B cell (primary cell): Measurements from ENCODE around the gene PACC1. TPM values are rescaled to one million over a fixed set of nuclear protein-coding genes. Genes with fewer than 3 reads are reported as not detected.
"Not testable (repeated sequence)": the region's sequence is repeated elsewhere in the genome, so short reads cannot be mapped to it uniquely, and the experiment has no call there.

ENCODE experiments used
- ATAC-seq: fragments of 200-7000 bp; cut with Tn5 transposase; one replicate; pipeline ENCODE4 v1.10.0; 2021; ENCODE audit warnings: low read depth, mild to moderate bottlenecking, moderate number of reproducible peaks, moderate library complexity
- CTCF ChIA-PET: fragments of 350-600 bp; sonication (Branson Sonifier 250); formaldehyde crosslinking; loops from one replicate; lab custom pipeline; 2021; ENCODE audit warnings: antibody characterized with exemption, inconsistent platforms; lab: Charles Lee
- POLR2A ChIA-PET: fragments of 350-600 bp; sonication (Branson Sonifier 250); formaldehyde crosslinking; loops from one replicate; lab custom pipeline; 2021; ENCODE audit warnings: antibody characterized with exemption; lab: Charles Lee
- DNase-seq: peaks from one replicate; pipeline ENCODE4 v3.0.0; 2013
- H2AFZ ChIP-seq: 2 replicates; pipeline ENCODE4 v1.6.1; 2012; ENCODE audit warnings: mild to moderate bottlenecking, low read depth, low read length; ENCODE audit not compliant: insufficient read depth, poor library complexity, severe bottlenecking
- H3K27ac ChIP-seq, 2 donors: 1 replicate in 1 of 2; 2 replicates in 1 of 2; pipeline ENCODE4 v1.5.1; 2012 to 2013; ENCODE audit warnings: low read length in 2 of 2, mild to moderate bottlenecking in 2 of 2, moderate library complexity in 1 of 2
- H3K27me3 ChIP-seq, 4 experiments: fragments of 200-600 bp in 1 of 4; sonication (generic) in 1 of 4; replicated peaks in 1 of 4; 1 replicate in 2 of 4; 2 replicates in 2 of 4; pipeline versions ENCODE4 v1.6.1 to v1.7.0; 2013 to 2016; ENCODE audit warnings: low read length in 3 of 4, mild to moderate bottlenecking in 2 of 4, mixed read lengths in 1 of 4, moderate library complexity in 1 of 4; ENCODE audit not compliant: insufficient read depth in 4 of 4, control insufficient read depth in 3 of 4; ENCODE audit errors: control extremely low read depth in 1 of 4
- H3K36me3 ChIP-seq, 2 experiments: replicated peaks in 1 of 2; 1 replicate in 1 of 2; 2 replicates in 1 of 2; pipeline versions ENCODE4 v1.6.1 to v1.7.1; 2013; ENCODE audit warnings: low read length in 1 of 2; ENCODE audit not compliant: insufficient read depth in 2 of 2, control insufficient read depth in 1 of 2; ENCODE audit errors: control extremely low read depth in 1 of 2, extremely low read depth in 1 of 2
- H3K4me1 ChIP-seq, 2 donors: fragments of 200-600 bp in 1 of 2; sonication (generic) in 1 of 2; 1 replicate in 1 of 2; 2 replicates in 1 of 2; pipeline versions ENCODE4 v1.5.1 to v1.6.1; 2013 to 2017; ENCODE audit warnings: low read length in 2 of 2; ENCODE audit not compliant: control insufficient read depth in 2 of 2, insufficient read depth in 2 of 2
- H3K4me2 ChIP-seq: replicated peaks from 2 replicates; pipeline ENCODE3; 2012; ENCODE audit warnings: mild to moderate bottlenecking, low read depth, low read length; ENCODE audit not compliant: poor library complexity, severe bottlenecking
- H3K4me3 ChIP-seq, 5 experiments: fragments of 200-600 bp in 1 of 5; sonication (generic) in 1 of 5; 1 replicate in 3 of 5; 2 replicates in 2 of 5; pipeline versions ENCODE4 v1.5.1 to v1.7.0; 2011 to 2016; ENCODE audit warnings: low read length in 4 of 5, mild to moderate bottlenecking in 4 of 5, low read depth in 2 of 5, control low read depth in 1 of 5, moderate library complexity in 1 of 5; ENCODE audit not compliant: insufficient read depth in 1 of 5; ENCODE audit errors: control extremely low read depth in 1 of 5, extremely low read depth in 1 of 5
- H3K79me2 ChIP-seq: fragments of 200-600 bp; sonication (generic); one replicate; pipeline ENCODE4 v1.6.0; 2016; ENCODE audit warnings: low read length; ENCODE audit not compliant: control insufficient read depth, insufficient read depth
- H3K9ac ChIP-seq: fragments of 200-600 bp; sonication (generic); 2 replicates; pipeline ENCODE4 v1.6.1; 2017; ENCODE audit warnings: mild to moderate bottlenecking, low read length, moderate library complexity
- H3K9me3 ChIP-seq, 3 donors: one replicate each; pipeline versions ENCODE4 v1.6.1 to v1.7.1; 2013; ENCODE audit warnings: low read length in 2 of 3; ENCODE audit not compliant: control insufficient read depth in 2 of 3, insufficient read depth in 1 of 3; ENCODE audit errors: control extremely low read depth in 1 of 3
- H4K20me1 ChIP-seq: 2 replicates; pipeline ENCODE4 v1.6.0; 2012; ENCODE audit warnings: mild to moderate bottlenecking, low read length; ENCODE audit not compliant: insufficient read depth, control insufficient read depth, poor library complexity, severe bottlenecking
- H3K27ac Mint-ChIP-seq: one replicate; pipeline ENCODE4 v1.8.0; 2021; ENCODE audit warnings: mixed read lengths
- H3K27me3 Mint-ChIP-seq: one replicate; pipeline ENCODE4 v1.8.0; 2021; ENCODE audit warnings: mixed read lengths
- H3K4me1 Mint-ChIP-seq: one replicate; pipeline ENCODE4 v1.8.0; 2021; ENCODE audit warnings: mixed read lengths
- H3K4me3 Mint-ChIP-seq: one replicate; pipeline ENCODE4 v1.8.0; 2021; ENCODE audit warnings: mixed read lengths
- H3K9me3 Mint-ChIP-seq: one replicate; pipeline ENCODE4 v1.8.0; 2022; ENCODE audit warnings: mixed read lengths; ENCODE audit not compliant: insufficient read depth
- EZH2 ChIP-seq: IDR thresholded peaks from 2 replicates; pipeline ENCODE4 v1.6.1; 2012; ENCODE audit warnings: borderline replicate concordance, low read depth, mild to moderate bottlenecking, moderate library complexity, low read length; ENCODE audit not compliant: insufficient read depth, poor library complexity, severe bottlenecking
- WGBS: methylation state at CpG from one replicate; pipeline ENCODE4 v1.1.5; 2013; ENCODE audit warnings: missing lambda C conversion rate; ENCODE audit not compliant: insufficient coverage; 5-methylcytosine and 5-hydroxymethylcytosine counted together
- intact Hi-C: fragments of 100-400 bp; cut with micrococcal nuclease; formaldehyde crosslinking; loops from one replicate; pipeline ENCODE4 v1.10.0; 2022
- polyA plus RNA-seq: library from polyadenylated mRNA; depleted of rRNA; stranded (reverse); fragments of >200 nt; gene quantifications from 2 replicates; pipeline ENCODE4 v1.2.3, GENCODE V29; 2012
- total RNA-seq, 2 donors: library from RNA; stranded (reverse); fragments of 120-200 nt in 1 of 2; gene quantifications; 1 replicate in 1 of 2; 2 replicates in 1 of 2; pipeline versions ENCODE4 v1.2.3 to v1.2.4, GENCODE V29; 2013 to 2022
- TF ChIP-seq, protein P1 (sequence below): fragments of 200-600 bp; IDR thresholded peaks from one replicate; pipeline ENCODE4 v1.8.0; 2022; ENCODE audit warnings: antibody characterized with exemption, mild to moderate bottlenecking

PACC1 gene
- total and polyA plus RNA-seq, 2 donors (not counting 1 experiment from before 2014, with no cell fraction given): 15.9 to 18.3 TPM

DNA sequence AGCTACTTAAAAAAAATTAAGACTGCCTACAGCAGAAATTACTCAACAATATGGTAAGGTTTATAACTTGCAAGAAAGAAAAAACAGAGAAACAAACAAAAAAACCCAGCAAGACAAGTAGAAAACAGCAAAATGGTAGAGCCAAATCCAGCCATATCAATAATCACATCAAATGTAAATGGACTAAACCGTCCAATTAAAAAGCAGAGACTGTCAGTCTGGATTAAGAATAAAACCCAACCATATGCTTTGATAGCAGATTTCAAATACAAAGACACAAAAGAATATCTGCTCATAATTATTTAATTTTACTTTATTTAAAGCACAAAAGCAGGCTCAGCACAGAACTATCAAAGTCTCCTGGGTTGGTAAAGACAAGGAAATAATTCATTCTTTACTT lies 17.5 kb downstream of the PACC1 start:
- no peaks in the 10 kb centered on the region for H3K27me3 Mint-ChIP-seq
- Histone ChIP-seq H3K79me2 (peaks cover 16% of the 10 kb centered on the region), H3K4me1 (no peaks in the 10 kb centered on the region), H3K27me3 (no peaks in the 10 kb centered on the region), H3K4me2 (no peak overlapping the region), H3K4me3 (no peak overlapping the region), H3K9me3 (peaks cover 0 to 15% (median 2%) of the 10 kb centered on the region in 3 donors), H3K27ac (no peak overlapping the region), H3K36me3 (peaks cover 5 to 19% of the 10 kb centered on the region in 2 experiments), H2AFZ (no peak overlapping the region), H3K9ac (no peak overlapping the region), H4K20me1 (no peaks in the 10 kb centered on the region)
- CTCF ChIA-PET: interaction anchor here (1.2 kb wide), 1 partner anchor 58 kb away, joined by 6 read pairs; no protein-coding TSS in a partner anchor
- TF ChIP-seq, protein P1, sequence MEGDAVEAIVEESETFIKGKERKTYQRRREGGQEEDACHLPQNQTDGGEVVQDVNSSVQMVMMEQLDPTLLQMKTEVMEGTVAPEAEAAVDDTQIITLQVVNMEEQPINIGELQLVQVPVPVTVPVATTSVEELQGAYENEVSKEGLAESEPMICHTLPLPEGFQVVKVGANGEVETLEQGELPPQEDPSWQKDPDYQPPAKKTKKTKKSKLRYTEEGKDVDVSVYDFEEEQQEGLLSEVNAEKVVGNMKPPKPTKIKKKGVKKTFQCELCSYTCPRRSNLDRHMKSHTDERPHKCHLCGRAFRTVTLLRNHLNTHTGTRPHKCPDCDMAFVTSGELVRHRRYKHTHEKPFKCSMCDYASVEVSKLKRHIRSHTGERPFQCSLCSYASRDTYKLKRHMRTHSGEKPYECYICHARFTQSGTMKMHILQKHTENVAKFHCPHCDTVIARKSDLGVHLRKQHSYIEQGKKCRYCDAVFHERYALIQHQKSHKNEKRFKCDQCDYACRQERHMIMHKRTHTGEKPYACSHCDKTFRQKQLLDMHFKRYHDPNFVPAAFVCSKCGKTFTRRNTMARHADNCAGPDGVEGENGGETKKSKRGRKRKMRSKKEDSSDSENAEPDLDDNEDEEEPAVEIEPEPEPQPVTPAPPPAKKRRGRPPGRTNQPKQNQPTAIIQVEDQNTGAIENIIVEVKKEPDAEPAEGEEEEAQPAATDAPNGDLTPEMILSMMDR: no peak
- TF ChIP-seq EZH2: no peak
- ATAC-seq (no peak), DNase-seq (no peak)
- intact Hi-C loops: no loop called here
- POLR2A ChIA-PET: no interaction called here
- H3K27ac Mint-ChIP-seq: no peak overlapping the region
- H3K9me3 Mint-ChIP-seq: no peaks in the 10 kb centered on the region
- no CpG with 5 or more reads among the region's 1 CpG for WGBS
- H3K4me3 Mint-ChIP-seq: no peak overlapping the region
- H3K4me1 Mint-ChIP-seq: peaks cover 11% of the 10 kb centered on the region

DNA sequence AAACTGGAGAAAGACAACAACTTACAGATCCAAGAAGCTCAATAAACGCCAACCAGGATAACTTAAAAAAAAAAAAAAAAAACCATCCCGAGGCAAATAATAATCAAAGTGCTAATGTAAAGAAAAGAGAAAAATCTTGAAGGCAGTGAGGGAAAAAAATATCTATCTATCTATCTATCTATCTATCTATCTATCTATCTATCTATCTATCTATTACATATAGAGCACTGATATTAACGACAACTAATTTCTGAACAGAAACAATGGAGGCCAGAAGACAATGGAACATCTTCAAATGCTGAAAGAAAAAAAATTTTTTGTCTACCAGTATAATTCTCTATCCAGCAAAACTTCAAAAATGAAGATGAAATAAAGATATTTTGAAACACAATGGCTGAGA lies 18.0 kb downstream of the PACC1 start:
- no peak for TF ChIP-seq EZH2
- TF ChIP-seq, protein P1: no peak
- peaks cover 0 to 15% (median 2%) of the 10 kb centered on the region in 3 donors for H3K9me3 ChIP-seq
- H3K79me2 ChIP-seq: peaks cover 16% of the 10 kb centered on the region
- H3K9ac ChIP-seq: no peak overlapping the region
- H2AFZ ChIP-seq: no peak overlapping the region
- no CpG with 5 or more reads among the region's 3 CpGs for WGBS
- intact Hi-C loops: no loop called here
- Mint-ChIP-seq H3K4me3 (no peak overlapping the region), H3K27me3 (no peaks in the 10 kb centered on the region), H3K4me1 (peaks cover 11% of the 10 kb centered on the region), H3K9me3 (no peaks in the 10 kb centered on the region), H3K27ac (no peak overlapping the region)
- H4K20me1 ChIP-seq: no peaks in the 10 kb centered on the region
- H3K4me3 ChIP-seq: no peak overlapping the region
- ChIA-PET CTCF (interaction anchor here (0.7 to 1.2 kb wide), 2 partner anchors 58 to 59 kb away, joined by 3 to 6 read pairs; no protein-coding TSS in a partner anchor), POLR2A (no interaction called here)
- H3K4me2 ChIP-seq: no peak overlapping the region
- ATAC-seq (no peak), DNase-seq (no peak)
- no peaks in the 10 kb centered on the region for H3K4me1 ChIP-seq
- H3K27me3 ChIP-seq: no peaks in the 10 kb centered on the region
- H3K27ac ChIP-seq: no peak overlapping the region
- peaks cover 5 to 19% of the 10 kb centered on the region in 2 experiments for H3K36me3 ChIP-seq

DNA sequence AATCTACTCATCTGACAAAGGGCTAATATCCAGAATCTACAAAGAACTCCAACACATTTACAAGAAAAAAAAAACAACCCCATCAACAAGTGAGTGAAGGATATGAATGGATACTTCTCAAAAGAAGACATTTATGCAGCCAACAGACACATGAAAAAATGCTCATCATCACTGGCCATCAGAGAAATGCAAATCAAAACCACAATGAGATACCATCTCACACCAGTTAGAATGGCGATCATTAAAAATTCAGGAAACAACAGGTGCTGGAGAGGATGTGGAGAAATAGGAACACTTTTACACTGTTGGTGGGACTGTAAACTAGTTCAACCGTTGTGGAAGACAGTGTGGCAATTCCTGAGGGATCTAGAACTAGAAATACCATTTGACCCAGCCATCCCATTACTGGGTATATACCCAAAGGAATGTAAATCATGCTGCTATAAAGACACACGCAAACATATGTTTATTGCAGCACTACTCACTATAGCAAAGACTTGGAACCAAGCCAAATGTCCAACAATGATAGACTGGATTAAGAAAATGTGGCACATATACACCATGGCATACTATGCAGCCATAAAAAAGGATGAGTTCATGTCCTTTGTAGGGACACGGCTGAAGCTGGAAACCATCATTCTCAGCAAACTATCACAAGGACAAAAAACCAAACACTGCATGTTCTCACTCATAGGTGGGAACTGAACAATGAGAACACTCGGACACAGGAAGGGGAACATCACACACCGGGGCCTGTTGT lies 18.8 kb downstream of the PACC1 start:
- H3K9me3 ChIP-seq: peaks cover 2 to 15% (median 6%) of the 10 kb centered on the region in 3 donors
- no CpG with 5 or more reads among the region's 6 CpGs for WGBS
- peaks cover 5 to 19% of the 10 kb centered on the region in 2 experiments for H3K36me3 ChIP-seq
- H3K9ac ChIP-seq, H3K9me3 Mint-ChIP-seq, H3K27me3 ChIP-seq, POLR2A ChIA-PET, H3K27ac ChIP-seq, H4K20me1 ChIP-seq, DNase-seq, H3K4me3 Mint-ChIP-seq, H3K27ac Mint-ChIP-seq, H2AFZ ChIP-seq, H3K4me1 ChIP-seq, intact Hi-C loops, H3K4me3 ChIP-seq, H3K4me2 ChIP-seq, ATAC-seq, H3K27me3 Mint-ChIP-seq: not testable (repeated sequence)
- peaks cover 16% of the 10 kb centered on the region for H3K79me2 ChIP-seq
- H3K4me1 Mint-ChIP-seq: peaks cover 11% of the 10 kb centered on the region
- CTCF ChIA-PET: interaction anchor here (0.7 to 1.2 kb wide), 2 partner anchors 59 to 60 kb away, joined by 3 to 6 read pairs; no protein-coding TSS in a partner anchor
